Gastrocnemius medialis (tissue), 4 donors: Measurements from ENCODE around the gene GMPPA. TPM values are rescaled to one million over a fixed set of nuclear protein-coding genes. Genes with fewer than 3 reads are reported as not detected.

Source experiments
- ATAC-seq, 2 donors: fragments of 150-250 bp; one replicate each; pipeline ENCODE4 v1.9.1; 2016
- DNase-seq, 2 donors: peaks; one replicate each; pipeline ENCODE4 v3.0.0-alpha.2; 2019
- H3K27ac ChIP-seq, 4 donors: fragments of 200-600 bp; sonication (generic); 1 replicate in 1 of 4; 2 replicates in 3 of 4; pipeline ENCODE4 v1.5.1; 2016 to 2018; ENCODE audit warnings: mild to moderate bottlenecking in 2 of 4, moderate library complexity in 1 of 4
- H3K27me3 ChIP-seq, 3 donors: fragments of 200-600 bp; sonication (generic) in 2 of 3; 1 replicate in 1 of 3; 2 replicates in 2 of 3; pipeline versions ENCODE4 v1.5.1 to v1.6.0; 2016 to 2019; ENCODE audit warnings: mild to moderate bottlenecking in 1 of 3, moderate library complexity in 1 of 3
- H3K36me3 ChIP-seq, 2 donors: fragments of 200-600 bp; sonication (generic) in 1 of 2; one replicate each; pipeline ENCODE4 v1.5.1; 2017 to 2018
- H3K4me1 ChIP-seq, 2 donors: fragments of 200-600 bp; sonication (generic) in 1 of 2; one replicate each; pipeline ENCODE4 v1.5.1; 2016 to 2017; ENCODE audit warnings: mild to moderate bottlenecking in 2 of 2
- H3K4me3 ChIP-seq, 4 donors: fragments of 200-600 bp; sonication (generic) in 3 of 4; 1 replicate in 1 of 4; 2 replicates in 3 of 4; pipeline ENCODE4 v1.5.1; 2016 to 2019; ENCODE audit warnings: mild to moderate bottlenecking in 2 of 4
- H3K9me3 ChIP-seq, 3 donors: fragments of 200-600 bp; sonication (generic) in 2 of 3; 1 replicate in 1 of 3; 2 replicates in 2 of 3; pipeline ENCODE4 v1.5.1; 2016 to 2019
- CTCF ChIP-seq, 5 experiments: fragments of 450-650 bp in 3 of 5; fragments of 200-600 bp in 2 of 5; sonication (generic) in 2 of 5; IDR thresholded peaks in 4 of 5; conservative IDR thresholded peaks in 1 of 5; 1 replicate in 4 of 5; 2 replicates in 1 of 5; pipeline ENCODE4 v1.5.1; 2016 to 2019; ENCODE audit warnings: antibody characterized with exemption in 5 of 5, mild to moderate bottlenecking in 3 of 5, moderate library complexity in 3 of 5
- POLR2A ChIP-seq, 2 donors: fragments of 450-650 bp; IDR thresholded peaks; one replicate each; pipeline ENCODE4 v1.6.1; 2017; ENCODE audit warnings: antibody characterized with exemption in 2 of 2, mild to moderate bottlenecking in 2 of 2, moderate library complexity in 2 of 2
- in situ Hi-C, 4 donors: fragments of 200-750 bp; cut with MboI; loops; one replicate each; pipeline versions ENCODE4 v1.15.0 to v1.8.0; 2017; ENCODE audit warnings: low sequenced_read_pairs in 4 of 4
- intact Hi-C: fragments of 100-400 bp; cut with DNase I; formaldehyde crosslinking; loops from one replicate; pipeline ENCODE4 v1.15.1; 2023; ENCODE audit warnings: low total_unique reads
- total RNA-seq, 4 donors: library from RNA; depleted of rRNA; stranded (reverse); fragments of >200 nt; gene quantifications; one replicate each; pipeline versions ENCODE4 v1.1.0 to v1.2.3, GENCODE V29; 2016

Gene GMPPA
- total RNA-seq, 4 donors from 2014 or later = 18.0 to 25.8 (median 24.4) TPM

DNA sequence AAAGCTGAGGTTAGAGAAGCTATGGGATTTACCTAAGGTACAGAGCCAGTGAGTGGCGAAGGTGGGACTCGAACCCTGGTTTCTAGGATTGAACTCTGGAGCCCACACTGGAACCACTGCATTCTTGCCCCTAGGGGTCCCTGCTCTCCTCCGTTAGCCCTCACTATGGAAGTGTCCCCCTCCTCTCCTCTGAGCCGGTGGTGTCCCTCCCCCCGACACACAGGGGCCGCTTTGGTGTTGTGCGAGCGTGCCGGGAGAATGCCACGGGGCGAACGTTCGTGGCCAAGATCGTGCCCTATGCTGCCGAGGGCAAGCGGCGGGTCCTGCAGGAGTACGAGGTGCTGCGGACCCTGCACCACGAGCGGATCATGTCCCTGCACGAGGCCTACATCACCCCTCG, 8.5 kb upstream of the GMPPA start:
- TF ChIP-seq POLR2A (IDR thresholded peaks at IDR 0.05) = no peak
- peak in 1 of 5 experiments; percentile 36 for TF ChIP-seq CTCF (IDR thresholded peaks at IDR 0.05 in 4 of 5, conservative IDR thresholded peaks at IDR 0.05 in 1 of 5)
- in situ Hi-C loops = loop anchor here in 1 of 4 donors (5.0 kb wide), 1 partner anchor 37 kb away; no protein-coding TSS in a partner anchor
- ATAC-seq (no peak), DNase-seq (no peak)
- peak overlapping the region in 3 of 4 donors; percentile 33 to 78 (median 60) for H3K27ac ChIP-seq
- peaks cover 4 to 12% of the 10 kb centered on the region in 2 donors for H3K4me1 ChIP-seq
- H3K4me3 ChIP-seq = no peak overlapping the region
- no peaks in the 10 kb centered on the region for H3K9me3 ChIP-seq
- no peaks in the 10 kb centered on the region for H3K27me3 ChIP-seq
- intact Hi-C loops = loop anchor here (10.0 kb wide), 1 partner anchor 325 kb away; the partner anchor contains the start of gene NHEJ1
- peaks cover 0 to 42% of the 10 kb centered on the region in 2 donors for H3K36me3 ChIP-seq

DNA sequence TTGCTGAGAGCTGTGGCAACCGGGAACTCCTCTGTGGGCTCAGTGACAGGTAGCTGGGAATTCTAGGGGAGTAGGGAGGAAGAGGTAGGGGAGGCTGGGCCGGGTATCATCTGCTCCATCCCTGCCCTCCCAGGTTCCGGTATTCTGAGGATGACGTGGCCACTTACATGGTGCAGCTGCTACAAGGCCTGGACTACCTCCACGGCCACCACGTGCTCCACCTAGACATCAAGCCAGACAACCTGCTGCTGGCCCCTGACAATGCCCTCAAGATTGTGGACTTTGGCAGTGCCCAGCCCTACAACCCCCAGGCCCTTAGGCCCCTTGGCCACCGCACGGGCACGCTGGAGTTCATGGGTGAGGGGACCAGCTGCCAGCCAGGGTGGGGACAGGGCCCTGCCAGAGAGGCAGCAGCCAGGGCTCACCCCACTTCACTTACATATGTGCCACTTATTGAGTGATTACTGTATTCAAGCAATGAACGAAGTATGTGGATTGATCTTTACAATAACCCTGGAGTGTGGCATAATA, 8.0 kb upstream of the GMPPA start:
- peak in 1 of 2 donors; percentile 65 for DNase-seq
- peak in 1 of 2 donors; percentile 28 for ATAC-seq
- in situ Hi-C loops (loop anchor here in 1 of 4 donors (5.0 kb wide), 1 partner anchor 37 kb away; no protein-coding TSS in a partner anchor), intact Hi-C loops (loop anchor here (10.0 kb wide), 1 partner anchor 326 kb away; the partner anchor contains the start of gene NHEJ1)
- TF ChIP-seq CTCF (IDR thresholded peaks at IDR 0.05 in 4 of 5, conservative IDR thresholded peaks at IDR 0.05 in 1 of 5) (no peak), POLR2A (IDR thresholded peaks at IDR 0.05) (no peak)
- H3K36me3 ChIP-seq = peaks cover 0 to 42% of the 10 kb centered on the region in 2 donors
- H3K27me3 ChIP-seq = no peaks in the 10 kb centered on the region
- H3K27ac ChIP-seq = peak overlapping the region; percentile 22 to 78 (median 60)
- H3K4me1 ChIP-seq = peaks cover 8 to 12% of the 10 kb centered on the region in 2 donors
- H3K9me3 ChIP-seq = no peaks in the 10 kb centered on the region
- no peak overlapping the region for H3K4me3 ChIP-seq

DNA sequence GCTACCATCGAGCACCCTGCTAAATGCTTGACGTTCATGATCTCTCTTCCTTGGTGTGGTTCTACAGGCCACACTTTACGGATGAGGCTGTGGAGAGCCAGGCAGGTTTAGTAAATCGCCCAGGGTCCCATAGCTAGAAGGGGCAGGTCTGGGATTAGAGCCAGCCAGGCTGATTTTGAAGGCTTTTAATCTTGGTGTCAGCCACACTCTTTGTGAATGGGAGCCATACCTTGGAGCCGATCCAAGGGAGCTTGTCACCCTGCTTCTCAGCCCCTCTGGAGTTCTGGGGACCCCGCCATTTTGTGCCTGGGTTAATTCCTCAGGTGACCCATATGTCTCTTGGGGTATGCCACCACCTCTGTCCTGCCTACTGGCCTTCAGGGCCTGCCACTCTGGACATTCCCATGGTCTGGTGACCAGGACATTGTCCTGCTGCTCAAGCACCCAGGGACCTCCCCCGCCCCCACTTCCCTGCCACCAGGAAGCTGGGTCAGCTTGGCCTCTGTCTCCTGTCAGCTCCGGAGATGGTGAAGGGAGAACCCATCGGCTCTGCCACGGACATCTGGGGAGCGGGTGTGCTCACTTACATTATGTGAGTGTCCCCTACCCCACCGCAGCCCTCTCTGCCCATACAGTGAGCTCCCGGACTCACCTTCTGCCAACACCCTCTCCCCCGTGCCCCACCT, 7.3 kb upstream of the GMPPA start:
- no peaks in the 10 kb centered on the region for H3K27me3 ChIP-seq
- ATAC-seq (no peak), DNase-seq (no peak)
- intact Hi-C loops (loop anchor here (10.0 kb wide), 1 partner anchor 327 kb away; the partner anchor contains the start of gene NHEJ1), in situ Hi-C loops (loop anchor here in 1 of 4 donors (5.0 kb wide), 1 partner anchor 36 kb away; no protein-coding TSS in a partner anchor)
- peaks cover 0 to 42% of the 10 kb centered on the region in 2 donors for H3K36me3 ChIP-seq
- no peaks in the 10 kb centered on the region for H3K9me3 ChIP-seq
- TF ChIP-seq POLR2A (IDR thresholded peaks at IDR 0.05) = no peak
- no peak for TF ChIP-seq CTCF (IDR thresholded peaks at IDR 0.05 in 4 of 5, conservative IDR thresholded peaks at IDR 0.05 in 1 of 5)
- H3K4me1 ChIP-seq = peaks cover 13 to 14% of the 10 kb centered on the region in 2 donors
- H3K4me3 ChIP-seq = no peak overlapping the region
- H3K27ac ChIP-seq = peak overlapping the region; percentile 10 to 78 (median 41)

DNA sequence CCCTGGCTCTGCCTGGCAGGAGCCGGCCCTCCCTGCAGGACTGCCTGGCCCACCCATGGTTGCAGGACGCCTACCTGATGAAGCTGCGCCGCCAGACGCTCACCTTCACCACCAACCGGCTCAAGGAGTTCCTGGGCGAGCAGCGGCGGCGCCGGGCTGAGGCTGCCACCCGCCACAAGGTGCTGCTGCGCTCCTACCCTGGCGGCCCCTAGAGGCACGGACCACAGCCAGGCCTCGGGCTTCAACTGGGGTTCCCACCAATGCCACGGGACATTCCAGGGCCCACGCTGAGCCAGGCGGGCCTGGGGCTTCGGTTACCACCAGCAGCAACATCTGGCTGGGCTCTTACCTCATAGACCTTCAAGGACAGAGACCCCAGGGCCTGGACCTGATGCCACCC, 6.1 kb upstream of the GMPPA start:
- in situ Hi-C loops = loop anchor here in 1 of 4 donors (5.0 kb wide), 1 partner anchor 35 kb away; no protein-coding TSS in a partner anchor
- DNase-seq (no peak), ATAC-seq (no peak)
- H3K4me1 ChIP-seq = peaks cover 23 to 26% of the 10 kb centered on the region in 2 donors
- no peak overlapping the region for H3K4me3 ChIP-seq
- TF ChIP-seq CTCF (IDR thresholded peaks at IDR 0.05 in 4 of 5, conservative IDR thresholded peaks at IDR 0.05 in 1 of 5) (no peak), POLR2A (IDR thresholded peaks at IDR 0.05) (no peak)
- no peaks in the 10 kb centered on the region for H3K9me3 ChIP-seq
- peaks cover 0 to 39% of the 10 kb centered on the region in 2 donors for H3K36me3 ChIP-seq
- intact Hi-C loops = loop anchor here (10.0 kb wide), 1 partner anchor 328 kb away; the partner anchor contains the start of gene NHEJ1
- peak overlapping the region in 2 of 4 donors; percentile 20 to 78 for H3K27ac ChIP-seq
- H3K27me3 ChIP-seq = no peaks in the 10 kb centered on the region
